Measurements from ENCODE around the gene NR1D1. TPM values are rescaled to one million over a fixed set of nuclear protein-coding genes. Genes with fewer than 3 reads are reported as not detected.

NR1D1 gene
- total and polyA plus RNA-seq, 2 of the 13 experiments (the other 11 are each of a cell fraction or from before 2014, with no cell fraction given): 2.1 to 2.7 TPM

DNA sequence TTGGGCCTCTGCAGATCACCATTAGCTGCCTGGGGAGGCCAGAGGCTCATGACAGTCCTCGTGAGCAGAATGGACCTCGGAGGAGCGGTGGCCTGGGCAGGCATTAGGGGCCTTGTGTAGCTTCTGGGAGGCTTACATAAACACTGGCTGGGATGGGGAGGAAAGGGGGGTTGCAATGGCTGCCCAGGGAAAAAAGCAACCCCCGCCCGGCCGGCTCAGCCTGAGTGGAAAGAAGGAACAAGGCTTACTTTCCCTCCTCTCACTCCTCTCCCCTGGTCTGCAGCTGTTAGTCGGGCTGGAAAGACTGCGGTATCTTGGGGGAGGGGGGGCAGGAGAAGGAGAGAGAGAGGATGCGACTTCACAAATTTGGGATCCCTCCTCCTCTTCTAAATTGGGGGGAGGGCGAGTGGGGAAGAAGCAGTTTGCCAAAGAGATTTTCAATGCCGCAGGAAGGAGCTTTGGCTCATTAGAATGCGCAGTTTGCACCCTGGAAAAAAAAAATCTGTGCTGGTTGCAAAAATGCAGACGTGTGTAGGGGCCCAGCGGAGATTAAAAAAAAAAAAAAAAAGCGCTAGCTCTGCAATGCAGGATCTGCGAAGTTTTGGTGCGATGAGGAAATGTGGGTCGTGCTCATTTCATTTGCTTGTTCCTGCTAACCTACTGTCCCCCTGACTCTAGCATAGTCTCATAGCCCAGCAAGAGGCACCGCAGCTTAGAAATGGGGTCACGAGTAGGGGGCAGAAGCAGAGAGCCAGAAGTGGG is 6.6 kb upstream of the NR1D1 start (continued):
- TF ChIP-seq, protein P1, sequence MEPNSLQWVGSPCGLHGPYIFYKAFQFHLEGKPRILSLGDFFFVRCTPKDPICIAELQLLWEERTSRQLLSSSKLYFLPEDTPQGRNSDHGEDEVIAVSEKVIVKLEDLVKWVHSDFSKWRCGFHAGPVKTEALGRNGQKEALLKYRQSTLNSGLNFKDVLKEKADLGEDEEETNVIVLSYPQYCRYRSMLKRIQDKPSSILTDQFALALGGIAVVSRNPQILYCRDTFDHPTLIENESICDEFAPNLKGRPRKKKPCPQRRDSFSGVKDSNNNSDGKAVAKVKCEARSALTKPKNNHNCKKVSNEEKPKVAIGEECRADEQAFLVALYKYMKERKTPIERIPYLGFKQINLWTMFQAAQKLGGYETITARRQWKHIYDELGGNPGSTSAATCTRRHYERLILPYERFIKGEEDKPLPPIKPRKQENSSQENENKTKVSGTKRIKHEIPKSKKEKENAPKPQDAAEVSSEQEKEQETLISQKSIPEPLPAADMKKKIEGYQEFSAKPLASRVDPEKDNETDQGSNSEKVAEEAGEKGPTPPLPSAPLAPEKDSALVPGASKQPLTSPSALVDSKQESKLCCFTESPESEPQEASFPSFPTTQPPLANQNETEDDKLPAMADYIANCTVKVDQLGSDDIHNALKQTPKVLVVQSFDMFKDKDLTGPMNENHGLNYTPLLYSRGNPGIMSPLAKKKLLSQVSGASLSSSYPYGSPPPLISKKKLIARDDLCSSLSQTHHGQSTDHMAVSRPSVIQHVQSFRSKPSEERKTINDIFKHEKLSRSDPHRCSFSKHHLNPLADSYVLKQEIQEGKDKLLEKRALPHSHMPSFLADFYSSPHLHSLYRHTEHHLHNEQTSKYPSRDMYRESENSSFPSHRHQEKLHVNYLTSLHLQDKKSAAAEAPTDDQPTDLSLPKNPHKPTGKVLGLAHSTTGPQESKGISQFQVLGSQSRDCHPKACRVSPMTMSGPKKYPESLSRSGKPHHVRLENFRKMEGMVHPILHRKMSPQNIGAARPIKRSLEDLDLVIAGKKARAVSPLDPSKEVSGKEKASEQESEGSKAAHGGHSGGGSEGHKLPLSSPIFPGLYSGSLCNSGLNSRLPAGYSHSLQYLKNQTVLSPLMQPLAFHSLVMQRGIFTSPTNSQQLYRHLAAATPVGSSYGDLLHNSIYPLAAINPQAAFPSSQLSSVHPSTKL (CRISPR knock-in tag; IDR thresholded peaks at IDR 0.05): no peak
- TF ChIP-seq PHF8 (CRISPR knock-in tag; IDR thresholded peaks at IDR 0.05) (no peak), ZBTB38 (CRISPR knock-in tag; IDR thresholded peaks at IDR 0.05) (no peak), SCMH1 (CRISPR knock-in tag; IDR thresholded peaks at IDR 0.05; ENCODE audit: borderline replicate concordance) (no peak), ZNF17 (CRISPR knock-in tag; IDR thresholded peaks at IDR 0.05) (0 out of 2 replicates have a peak, but pooled peaks have one; percentile 42), GATAD1 (CRISPR knock-in tag; IDR thresholded peaks at IDR 0.05) (no peak), ZFX (CRISPR knock-in tag; IDR thresholded peaks at IDR 0.05; ENCODE audit: low read depth) (peak; percentile 37; the same call in 1 of the 2 replicates), PAWR (CRISPR knock-in tag; IDR thresholded peaks at IDR 0.05; ENCODE audit: borderline replicate concordance) (no peak), HDAC1 (CRISPR knock-in tag; IDR thresholded peaks at IDR 0.05) (no peak), IRF2 (CRISPR knock-in tag; IDR thresholded peaks at IDR 0.05) (no peak), ZNF773 (CRISPR knock-in tag; IDR thresholded peaks at IDR 0.05; ENCODE audit: borderline replicate concordance) (no peak), ZNF138 (CRISPR knock-in tag; IDR thresholded peaks at IDR 0.05; ENCODE audit: low read depth) (no peak), CREB1 (IDR thresholded peaks at IDR 0.05) (no peak), CREB1 (CRISPR knock-in tag; IDR thresholded peaks at IDR 0.05) (no peak), SIN3A (IDR thresholded peaks at IDR 0.05; ENCODE audit: borderline replicate concordance, low read depth, low read length) (no peak), CCAR2 (optimal IDR thresholded peaks at IDR 0.05; ENCODE audit: low read depth, low read length) (no peak), THYN1 (CRISPR knock-in tag; IDR thresholded peaks at IDR 0.05; ENCODE audit: borderline replicate concordance, low read depth) (no peak), TAF15 (IDR thresholded peaks at IDR 0.05; ENCODE audit: low read depth, low read length, poor library complexity, severe bottlenecking) (no peak), SMAD1 (CRISPR knock-in tag; IDR thresholded peaks at IDR 0.05; ENCODE audit: borderline replicate concordance, low read depth) (no peak), XRCC5 (optimal IDR thresholded peaks at IDR 0.05; ENCODE audit: low read length) (no peak)
- TF ChIP-seq, protein P2, sequence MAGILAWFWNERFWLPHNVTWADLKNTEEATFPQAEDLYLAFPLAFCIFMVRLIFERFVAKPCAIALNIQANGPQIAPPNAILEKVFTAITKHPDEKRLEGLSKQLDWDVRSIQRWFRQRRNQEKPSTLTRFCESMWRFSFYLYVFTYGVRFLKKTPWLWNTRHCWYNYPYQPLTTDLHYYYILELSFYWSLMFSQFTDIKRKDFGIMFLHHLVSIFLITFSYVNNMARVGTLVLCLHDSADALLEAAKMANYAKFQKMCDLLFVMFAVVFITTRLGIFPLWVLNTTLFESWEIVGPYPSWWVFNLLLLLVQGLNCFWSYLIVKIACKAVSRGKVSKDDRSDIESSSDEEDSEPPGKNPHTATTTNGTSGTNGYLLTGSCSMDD (CRISPR knock-in tag; IDR thresholded peaks at IDR 0.05): no peak
- TF ChIP-seq, protein P3, sequence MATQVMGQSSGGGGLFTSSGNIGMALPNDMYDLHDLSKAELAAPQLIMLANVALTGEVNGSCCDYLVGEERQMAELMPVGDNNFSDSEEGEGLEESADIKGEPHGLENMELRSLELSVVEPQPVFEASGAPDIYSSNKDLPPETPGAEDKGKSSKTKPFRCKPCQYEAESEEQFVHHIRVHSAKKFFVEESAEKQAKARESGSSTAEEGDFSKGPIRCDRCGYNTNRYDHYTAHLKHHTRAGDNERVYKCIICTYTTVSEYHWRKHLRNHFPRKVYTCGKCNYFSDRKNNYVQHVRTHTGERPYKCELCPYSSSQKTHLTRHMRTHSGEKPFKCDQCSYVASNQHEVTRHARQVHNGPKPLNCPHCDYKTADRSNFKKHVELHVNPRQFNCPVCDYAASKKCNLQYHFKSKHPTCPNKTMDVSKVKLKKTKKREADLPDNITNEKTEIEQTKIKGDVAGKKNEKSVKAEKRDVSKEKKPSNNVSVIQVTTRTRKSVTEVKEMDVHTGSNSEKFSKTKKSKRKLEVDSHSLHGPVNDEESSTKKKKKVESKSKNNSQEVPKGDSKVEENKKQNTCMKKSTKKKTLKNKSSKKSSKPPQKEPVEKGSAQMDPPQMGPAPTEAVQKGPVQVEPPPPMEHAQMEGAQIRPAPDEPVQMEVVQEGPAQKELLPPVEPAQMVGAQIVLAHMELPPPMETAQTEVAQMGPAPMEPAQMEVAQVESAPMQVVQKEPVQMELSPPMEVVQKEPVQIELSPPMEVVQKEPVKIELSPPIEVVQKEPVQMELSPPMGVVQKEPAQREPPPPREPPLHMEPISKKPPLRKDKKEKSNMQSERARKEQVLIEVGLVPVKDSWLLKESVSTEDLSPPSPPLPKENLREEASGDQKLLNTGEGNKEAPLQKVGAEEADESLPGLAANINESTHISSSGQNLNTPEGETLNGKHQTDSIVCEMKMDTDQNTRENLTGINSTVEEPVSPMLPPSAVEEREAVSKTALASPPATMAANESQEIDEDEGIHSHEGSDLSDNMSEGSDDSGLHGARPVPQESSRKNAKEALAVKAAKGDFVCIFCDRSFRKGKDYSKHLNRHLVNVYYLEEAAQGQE (IDR thresholded peaks at IDR 0.05; ENCODE audit: borderline replicate concordance in 1 of 2, low read depth in 1 of 2, low read length in 2 of 2): no peak
